ENCODE results near the gene KCNQ1.

Gene KCNQ1

GRCh38 chr11:2573240-2574042 is 128.6 kb downstream of the KCNQ1 start:
- TF ChIP-seq CTCF (conservative IDR thresholded peaks at IDR 0.05) = no peak

DNA sequence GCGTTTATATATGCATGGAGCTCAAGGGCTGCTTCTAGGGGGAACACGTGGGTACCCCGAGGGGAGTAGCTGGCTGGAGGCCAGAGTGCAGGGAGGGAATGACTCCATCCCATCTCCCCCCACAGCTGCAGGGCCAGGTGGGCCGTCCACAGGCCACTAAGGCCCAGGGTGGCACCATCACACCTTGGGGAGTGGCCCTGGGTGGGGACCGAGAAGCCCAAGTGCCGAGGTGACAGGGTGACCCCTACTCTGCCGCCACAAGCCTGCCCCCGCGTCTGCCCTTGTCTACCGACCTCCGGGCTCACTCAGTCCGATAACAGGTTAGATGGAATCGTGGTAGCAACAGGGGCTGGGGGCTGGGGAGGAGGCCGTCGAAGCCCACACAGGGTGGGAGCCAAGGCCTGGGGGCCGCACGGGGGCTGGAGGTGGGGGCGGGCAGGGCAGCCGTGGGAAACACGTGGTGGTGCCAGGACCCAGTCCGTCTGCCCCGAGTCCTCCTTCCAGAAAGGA is 129.3 kb downstream of the KCNQ1 start:
- no peak for TF ChIP-seq CTCF (conservative IDR thresholded peaks at IDR 0.05)

More at GRCh38 chr11:2573240-2574042, 128.6 kb downstream of the KCNQ1 start:
- H3K27ac ChIP-seq = no peak overlapping the region

DNA sequence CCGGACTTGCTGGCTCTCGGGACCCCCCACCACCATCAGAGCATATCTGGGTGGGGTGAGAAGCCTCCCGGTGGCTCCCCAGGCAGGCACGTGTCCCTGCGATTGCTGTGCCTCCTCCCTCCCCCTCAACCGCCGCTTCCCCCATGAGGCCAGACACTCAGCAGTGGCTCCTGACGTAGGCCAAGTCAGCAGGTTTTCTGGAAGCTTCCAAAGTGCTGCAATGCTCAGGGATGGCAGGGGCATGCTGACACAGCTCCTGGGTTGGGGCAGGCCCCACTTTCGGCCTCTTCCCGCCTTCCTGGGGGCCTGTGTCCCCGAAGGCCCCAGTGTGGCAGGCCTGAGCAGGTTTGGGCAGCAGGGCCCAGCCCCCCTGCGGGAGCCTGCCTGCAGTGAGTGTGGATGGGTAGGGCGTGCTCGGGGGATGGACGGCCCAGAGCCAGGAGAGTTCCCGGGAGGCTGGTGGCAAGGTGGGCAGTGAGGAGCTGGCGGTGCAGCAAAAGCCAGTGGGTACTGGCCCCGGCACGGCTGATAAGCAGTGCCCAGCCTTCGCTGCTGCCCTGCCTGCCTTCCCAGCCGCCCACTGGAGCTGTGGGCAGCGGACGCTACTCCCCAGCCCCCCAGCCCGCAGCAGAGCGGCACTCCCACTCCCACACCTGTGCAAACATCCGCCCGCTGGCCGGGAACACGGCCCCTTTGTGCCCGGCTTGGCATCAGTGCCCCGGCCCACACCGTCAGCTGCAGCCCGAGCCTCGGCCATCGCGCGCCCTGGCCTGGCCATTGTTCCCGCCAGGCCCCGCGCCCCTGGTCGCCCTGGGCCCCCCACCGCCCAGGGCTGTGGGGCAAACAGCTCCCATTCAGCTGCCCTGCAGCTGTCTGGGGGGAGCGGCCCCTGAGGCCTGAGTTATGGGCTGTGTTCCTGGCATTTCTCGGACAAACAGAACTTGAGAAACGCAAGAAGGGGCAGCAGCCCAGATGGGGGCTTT is 130.0 kb downstream of the KCNQ1 start:
- H3K27ac ChIP-seq = no peak overlapping the region
- no peak for TF ChIP-seq CTCF (conservative IDR thresholded peaks at IDR 0.05)

More for the DNA sequence above, 129.3 kb downstream of the KCNQ1 start:
- H3K27ac ChIP-seq = no peak overlapping the region

DNA sequence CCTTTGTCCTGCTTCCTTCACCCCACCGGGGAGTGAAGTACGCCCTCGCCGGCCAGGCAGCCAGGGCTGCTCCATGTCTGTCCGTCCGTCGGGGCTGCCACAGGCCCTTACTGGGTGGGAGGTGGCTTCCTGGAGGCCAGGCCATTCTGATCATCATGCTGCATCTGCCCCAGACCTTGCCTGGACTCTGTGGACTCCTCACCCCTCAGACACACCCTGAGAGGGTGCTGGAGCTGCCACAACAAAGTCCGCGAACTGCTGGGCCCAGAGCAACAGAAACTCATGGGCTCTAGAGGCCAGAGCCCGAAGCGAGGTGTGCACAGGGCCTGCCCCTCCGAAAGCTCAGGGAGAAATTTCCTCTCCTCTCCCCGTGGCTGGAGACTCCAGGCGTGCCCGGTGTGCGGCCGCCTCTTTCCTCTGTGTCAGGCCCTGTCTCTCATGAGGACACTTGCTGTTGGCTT is 130.8 kb downstream of the KCNQ1 start:
- no peak overlapping the region for H3K27ac ChIP-seq

DNA sequence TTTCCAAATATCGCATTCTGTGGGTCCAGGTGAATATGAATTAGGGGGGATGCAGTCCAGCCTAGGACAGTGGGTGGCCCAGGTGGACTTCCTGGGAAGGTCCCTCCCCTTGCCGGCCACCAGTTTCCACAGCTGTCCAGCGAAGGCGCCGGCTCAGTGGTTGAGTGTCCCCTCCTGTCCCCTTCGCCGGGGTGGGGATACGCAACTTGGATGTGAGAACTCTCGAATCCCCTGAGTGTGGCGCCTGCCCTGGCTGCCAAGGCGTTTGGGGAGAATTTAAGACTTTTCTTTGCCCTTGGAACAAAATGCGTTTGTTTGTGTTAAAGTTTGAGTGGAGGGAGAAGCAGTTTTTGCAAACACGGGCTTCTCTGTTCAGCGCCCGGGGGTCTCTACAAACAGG is 131.3 kb downstream of the KCNQ1 start:
- no peak for TF ChIP-seq CTCF (conservative IDR thresholded peaks at IDR 0.05)
- H3K27ac ChIP-seq = no peak overlapping the region

More for the DNA sequence above, 130.8 kb downstream of the KCNQ1 start:
- TF ChIP-seq CTCF (conservative IDR thresholded peaks at IDR 0.05) = no peak

- no peak for TF ChIP-seq CTCF (conservative IDR thresholded peaks at IDR 0.05)
- H3K27ac ChIP-seq = no peak overlapping the region
Measured at GRCh38 chr11:2576549-2576948, 131.7 kb downstream of the KCNQ1 start.

All from VCaP (cell line).